ENCODE measurements around the gene ATCAY.
"Not testable (repeated sequence)": the region's sequence is repeated elsewhere in the genome, so short reads cannot be mapped to it uniquely, and the experiment has no call there.

ATCAY gene

DNA sequence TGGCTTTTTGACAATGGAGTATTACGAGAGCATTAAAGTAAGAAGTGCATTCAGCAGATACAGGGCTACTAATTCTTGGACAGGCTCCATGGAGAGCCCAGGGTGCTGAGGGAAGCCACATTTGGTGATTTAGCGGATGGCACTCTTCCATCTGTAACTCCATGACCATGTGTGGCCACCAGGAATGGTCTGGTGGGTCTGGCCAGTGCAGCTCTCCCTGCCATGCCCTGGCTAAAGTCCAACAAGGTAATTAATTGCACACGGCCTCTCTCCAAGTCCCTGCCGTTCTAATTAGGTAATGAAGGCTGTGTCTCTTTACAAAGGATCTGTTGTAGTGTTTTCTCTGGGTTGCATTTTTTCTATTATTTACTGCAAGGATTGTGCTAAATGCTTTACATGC lies 7.3 kb upstream of the ATCAY start:
- H3K9me3 ChIP-seq (ENCODE audit: control insufficient read depth in 2 of 2, low read length in 2 of 2) = no peaks in the 10 kb centered on the region
- H3K4me1 ChIP-seq (ENCODE audit: control insufficient read depth in 2 of 2, insufficient read depth in 2 of 2, low read length in 2 of 2) = no peaks in the 10 kb centered on the region
- H3K4me3 ChIP-seq (ENCODE audit: low read length in 2 of 2) = no peak overlapping the region
- no peak overlapping the region for H3K27ac ChIP-seq (ENCODE audit: low read depth in 2 of 2, low read length in 2 of 2)
- no peak overlapping the region for H3K9ac ChIP-seq (ENCODE audit: low read depth in 1 of 2, low read length in 2 of 2)
- H3K36me3 ChIP-seq (ENCODE audit: control insufficient read depth in 2 of 2, insufficient read depth in 2 of 2, low read length in 2 of 2) = no peaks in the 10 kb centered on the region
- peaks cover 6 to 9% of the 10 kb centered on the region in 2 donors for H3K27me3 ChIP-seq (ENCODE audit: control insufficient read depth in 2 of 2, insufficient read depth in 2 of 2, low read length in 2 of 2)

DNA sequence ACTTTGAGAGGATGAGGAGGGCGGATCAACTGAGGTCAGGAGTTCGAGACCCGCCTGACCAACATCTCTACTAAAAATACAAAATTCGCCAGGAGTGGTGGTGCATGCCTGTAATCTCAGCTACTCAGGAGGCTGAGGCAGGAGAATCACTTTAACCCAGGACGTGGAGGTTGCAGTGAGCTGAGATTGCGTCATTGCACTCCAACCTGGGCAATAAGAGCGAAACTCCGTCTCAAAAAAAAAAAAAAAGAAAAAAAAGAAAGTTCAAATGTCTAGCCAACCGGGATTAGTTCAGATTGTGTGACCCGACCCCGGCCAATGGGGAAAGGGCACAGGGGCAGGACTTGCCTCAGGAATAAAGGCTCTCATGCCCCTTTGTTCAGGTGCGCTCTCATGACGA lies 5.8 kb upstream of the ATCAY start:
- H3K27ac ChIP-seq (ENCODE audit: low read depth in 2 of 2, low read length in 2 of 2); H3K4me1 ChIP-seq (ENCODE audit: control insufficient read depth in 2 of 2, insufficient read depth in 2 of 2, low read length in 2 of 2); H3K27me3 ChIP-seq (ENCODE audit: control insufficient read depth in 2 of 2, insufficient read depth in 2 of 2, low read length in 2 of 2); H3K36me3 ChIP-seq (ENCODE audit: control insufficient read depth in 2 of 2, insufficient read depth in 2 of 2, low read length in 2 of 2); H3K4me3 ChIP-seq (ENCODE audit: low read length in 2 of 2); H3K9ac ChIP-seq (ENCODE audit: low read depth in 1 of 2, low read length in 2 of 2); H3K9me3 ChIP-seq (ENCODE audit: control insufficient read depth in 2 of 2, low read length in 2 of 2): not testable (repeated sequence)

- Histone ChIP-seq H3K4me1 (ENCODE audit: control insufficient read depth in 2 of 2, insufficient read depth in 2 of 2, low read length in 2 of 2) (no peaks in the 10 kb centered on the region), H3K27ac (ENCODE audit: low read depth in 2 of 2, low read length in 2 of 2) (no peak overlapping the region), H3K27me3 (ENCODE audit: control insufficient read depth in 2 of 2, insufficient read depth in 2 of 2, low read length in 2 of 2) (peaks cover 10 to 12% of the 10 kb centered on the region in 2 donors), H3K4me3 (ENCODE audit: low read length in 2 of 2) (no peak overlapping the region), H3K9me3 (ENCODE audit: control insufficient read depth in 2 of 2, low read length in 2 of 2) (no peaks in the 10 kb centered on the region), H3K9ac (ENCODE audit: low read depth in 1 of 2, low read length in 2 of 2) (no peak overlapping the region), H3K36me3 (ENCODE audit: control insufficient read depth in 2 of 2, insufficient read depth in 2 of 2, low read length in 2 of 2) (no peaks in the 10 kb centered on the region)
Observed at GRCh38 chr19:3879656-3880055, 829 bp upstream of the ATCAY start.

DNA sequence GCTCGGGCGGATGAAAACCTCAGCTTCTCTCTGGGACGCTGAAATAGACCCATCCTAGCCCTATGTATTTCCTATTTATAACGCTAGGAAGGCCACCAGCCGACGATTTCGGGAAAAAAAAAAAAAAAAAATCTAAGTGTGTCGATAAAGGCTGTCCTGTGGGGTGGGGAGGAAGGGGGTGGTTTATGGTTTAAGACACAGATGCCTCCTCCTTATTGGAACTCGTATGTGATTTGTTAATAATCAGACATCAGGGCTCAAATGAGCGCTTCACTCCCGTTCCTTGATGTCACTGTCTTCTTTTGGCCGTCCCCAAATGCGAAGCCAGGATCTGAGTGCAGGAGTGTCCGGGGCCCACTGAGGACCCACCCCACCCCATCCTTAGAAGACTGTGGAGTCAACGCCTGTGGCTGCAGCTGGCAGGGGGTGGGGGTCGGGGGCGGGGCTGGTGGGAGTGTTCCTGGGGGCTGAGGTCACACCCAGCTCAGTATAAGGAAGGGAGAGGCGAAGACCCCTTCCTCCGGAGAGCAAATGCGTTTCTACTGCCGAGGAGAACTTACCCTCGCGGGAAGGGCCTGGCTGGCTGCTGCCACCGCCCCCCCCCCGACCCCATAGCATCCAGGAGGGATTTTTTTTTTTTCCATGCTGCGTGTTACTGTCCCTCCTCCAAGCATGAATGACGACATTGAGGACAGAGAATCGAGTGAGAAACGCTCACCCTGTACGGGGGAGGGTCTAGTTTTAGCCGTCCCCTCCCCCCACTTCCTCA lies 971 bp downstream of the ATCAY start:
- Histone ChIP-seq H3K36me3 (ENCODE audit: control insufficient read depth in 2 of 2, insufficient read depth in 2 of 2, low read length in 2 of 2) (no peaks in the 10 kb centered on the region), H3K4me3 (ENCODE audit: low read length in 2 of 2) (no peak overlapping the region), H3K4me1 (ENCODE audit: control insufficient read depth in 2 of 2, insufficient read depth in 2 of 2, low read length in 2 of 2) (no peaks in the 10 kb centered on the region), H3K9me3 (ENCODE audit: control insufficient read depth in 2 of 2, low read length in 2 of 2) (no peaks in the 10 kb centered on the region), H3K9ac (ENCODE audit: low read depth in 1 of 2, low read length in 2 of 2) (no peak overlapping the region), H3K27ac (ENCODE audit: low read depth in 2 of 2, low read length in 2 of 2) (no peak overlapping the region), H3K27me3 (ENCODE audit: control insufficient read depth in 2 of 2, insufficient read depth in 2 of 2, low read length in 2 of 2) (peaks cover 10 to 12% of the 10 kb centered on the region in 2 donors)

- Histone ChIP-seq H3K27ac (ENCODE audit: low read depth in 2 of 2, low read length in 2 of 2) (no peak overlapping the region), H3K4me1 (ENCODE audit: control insufficient read depth in 2 of 2, insufficient read depth in 2 of 2, low read length in 2 of 2) (no peaks in the 10 kb centered on the region), H3K36me3 (ENCODE audit: control insufficient read depth in 2 of 2, insufficient read depth in 2 of 2, low read length in 2 of 2) (no peaks in the 10 kb centered on the region), H3K27me3 (ENCODE audit: control insufficient read depth in 2 of 2, insufficient read depth in 2 of 2, low read length in 2 of 2) (peaks cover 10 to 12% of the 10 kb centered on the region in 2 donors), H3K4me3 (ENCODE audit: low read length in 2 of 2) (no peak overlapping the region), H3K9ac (ENCODE audit: low read depth in 1 of 2, low read length in 2 of 2) (no peak overlapping the region), H3K9me3 (ENCODE audit: control insufficient read depth in 2 of 2, low read length in 2 of 2) (no peaks in the 10 kb centered on the region)
Observed at GRCh38 chr19:3882041-3882384, 1.5 kb downstream of the ATCAY start.

GRCh38 chr19:3890591-3890990 lies 10.1 kb downstream of the ATCAY start:
- Histone ChIP-seq H3K27ac (ENCODE audit: low read depth in 2 of 2, low read length in 2 of 2) (no peak overlapping the region), H3K36me3 (ENCODE audit: control insufficient read depth in 2 of 2, insufficient read depth in 2 of 2, low read length in 2 of 2) (no peaks in the 10 kb centered on the region), H3K9me3 (ENCODE audit: control insufficient read depth in 2 of 2, low read length in 2 of 2) (no peaks in the 10 kb centered on the region), H3K4me1 (ENCODE audit: control insufficient read depth in 2 of 2, insufficient read depth in 2 of 2, low read length in 2 of 2) (no peaks in the 10 kb centered on the region), H3K9ac (ENCODE audit: low read depth in 1 of 2, low read length in 2 of 2) (no peak overlapping the region), H3K4me3 (ENCODE audit: low read length in 2 of 2) (no peak overlapping the region), H3K27me3 (ENCODE audit: control insufficient read depth in 2 of 2, insufficient read depth in 2 of 2, low read length in 2 of 2) (no peaks in the 10 kb centered on the region)

GRCh38 chr19:3893509-3894179 lies 13.2 kb downstream of the ATCAY start:
- Histone ChIP-seq H3K27me3 (ENCODE audit: control insufficient read depth in 2 of 2, insufficient read depth in 2 of 2, low read length in 2 of 2) (no peaks in the 10 kb centered on the region), H3K4me1 (ENCODE audit: control insufficient read depth in 2 of 2, insufficient read depth in 2 of 2, low read length in 2 of 2) (no peaks in the 10 kb centered on the region), H3K9ac (ENCODE audit: low read depth in 1 of 2, low read length in 2 of 2) (no peak overlapping the region), H3K4me3 (ENCODE audit: low read length in 2 of 2) (no peak overlapping the region), H3K27ac (ENCODE audit: low read depth in 2 of 2, low read length in 2 of 2) (no peak overlapping the region), H3K9me3 (ENCODE audit: control insufficient read depth in 2 of 2, low read length in 2 of 2) (no peaks in the 10 kb centered on the region), H3K36me3 (ENCODE audit: control insufficient read depth in 2 of 2, insufficient read depth in 2 of 2, low read length in 2 of 2) (no peaks in the 10 kb centered on the region)

GRCh38 chr19:3894959-3895358 lies 14.5 kb downstream of the ATCAY start:
- H3K36me3 ChIP-seq (ENCODE audit: control insufficient read depth in 2 of 2, insufficient read depth in 2 of 2, low read length in 2 of 2); H3K4me3 ChIP-seq (ENCODE audit: low read length in 2 of 2); H3K27me3 ChIP-seq (ENCODE audit: control insufficient read depth in 2 of 2, insufficient read depth in 2 of 2, low read length in 2 of 2); H3K4me1 ChIP-seq (ENCODE audit: control insufficient read depth in 2 of 2, insufficient read depth in 2 of 2, low read length in 2 of 2); H3K9me3 ChIP-seq (ENCODE audit: control insufficient read depth in 2 of 2, low read length in 2 of 2); H3K27ac ChIP-seq (ENCODE audit: low read depth in 2 of 2, low read length in 2 of 2); H3K9ac ChIP-seq (ENCODE audit: low read depth in 1 of 2, low read length in 2 of 2): not testable (repeated sequence)

DNA sequence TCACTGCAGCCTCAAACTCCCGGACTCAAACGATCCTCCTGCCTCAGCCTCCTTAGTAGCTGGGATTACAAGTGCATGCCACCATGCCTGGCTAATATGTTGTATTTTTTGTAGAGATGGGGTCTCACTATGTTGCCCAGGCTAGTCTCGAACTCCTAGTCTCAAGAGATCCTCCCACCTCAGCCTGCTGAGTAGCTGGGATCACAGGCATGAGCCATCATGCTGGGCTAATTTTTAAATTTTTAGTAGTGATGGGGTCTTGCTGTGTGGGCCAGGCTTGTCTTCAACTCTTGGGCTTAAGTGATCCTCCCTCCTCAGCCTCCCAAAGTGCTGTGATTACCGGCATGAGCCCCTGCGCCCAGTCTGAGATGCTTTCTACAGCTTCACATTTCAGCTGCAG lies 15.3 kb downstream of the ATCAY start:
- H3K27me3 ChIP-seq (ENCODE audit: control insufficient read depth in 2 of 2, insufficient read depth in 2 of 2, low read length in 2 of 2) = no peaks in the 10 kb centered on the region
- no peak overlapping the region for H3K27ac ChIP-seq (ENCODE audit: low read depth in 2 of 2, low read length in 2 of 2)
- no peak overlapping the region for H3K4me3 ChIP-seq (ENCODE audit: low read length in 2 of 2)
- H3K36me3 ChIP-seq (ENCODE audit: control insufficient read depth in 2 of 2, insufficient read depth in 2 of 2, low read length in 2 of 2) = no peaks in the 10 kb centered on the region
- H3K9ac ChIP-seq (ENCODE audit: low read depth in 1 of 2, low read length in 2 of 2) = no peak overlapping the region
- H3K9me3 ChIP-seq (ENCODE audit: control insufficient read depth in 2 of 2, low read length in 2 of 2) = no peaks in the 10 kb centered on the region
- H3K4me1 ChIP-seq (ENCODE audit: control insufficient read depth in 2 of 2, insufficient read depth in 2 of 2, low read length in 2 of 2) = no peaks in the 10 kb centered on the region

DNA sequence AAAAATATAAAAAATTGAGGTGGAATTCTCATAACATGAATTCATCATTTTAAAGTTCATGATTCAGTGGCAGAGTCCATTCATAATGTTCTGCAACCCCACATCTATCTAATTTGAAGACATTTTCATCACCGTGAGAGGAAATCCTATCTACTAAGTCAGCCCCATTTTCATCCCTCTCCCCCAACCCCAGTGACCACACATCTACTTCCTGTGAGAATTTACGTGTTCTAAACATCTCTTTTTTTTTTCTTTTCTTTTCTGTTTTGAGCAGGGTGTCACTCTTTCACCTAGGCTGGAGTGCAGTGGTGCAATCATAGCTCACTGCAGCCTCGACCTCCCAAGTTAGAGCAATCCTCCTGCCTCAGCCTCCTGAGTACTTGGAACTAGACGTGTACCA lies 17.5 kb downstream of the ATCAY start:
- no peak overlapping the region for H3K4me3 ChIP-seq (ENCODE audit: low read length in 2 of 2)
- H3K9ac ChIP-seq (ENCODE audit: low read depth in 1 of 2, low read length in 2 of 2) = no peak overlapping the region
- H3K36me3 ChIP-seq (ENCODE audit: control insufficient read depth in 2 of 2, insufficient read depth in 2 of 2, low read length in 2 of 2) = no peaks in the 10 kb centered on the region

More for the DNA sequence above, 17.5 kb downstream of the ATCAY start:
- Histone ChIP-seq H3K4me1 (ENCODE audit: control insufficient read depth in 2 of 2, insufficient read depth in 2 of 2, low read length in 2 of 2) (no peaks in the 10 kb centered on the region), H3K27me3 (ENCODE audit: control insufficient read depth in 2 of 2, insufficient read depth in 2 of 2, low read length in 2 of 2) (no peaks in the 10 kb centered on the region), H3K9me3 (ENCODE audit: control insufficient read depth in 2 of 2, low read length in 2 of 2) (no peaks in the 10 kb centered on the region), H3K27ac (ENCODE audit: low read depth in 2 of 2, low read length in 2 of 2) (no peak overlapping the region)
